SHP77 treated with DMSO at 0.1 percent for 48 hours (cell line): ENCODE data around the gene RAB43.
A peak's percentile ranks its signal among the peaks of the same experiment; 100 is the strongest.

Experiments
- DNase-seq: peaks from one replicate; lab custom pipeline; 2025; lab: John Stamatoyannopoulos, UW

The RAB43 gene

DNA sequence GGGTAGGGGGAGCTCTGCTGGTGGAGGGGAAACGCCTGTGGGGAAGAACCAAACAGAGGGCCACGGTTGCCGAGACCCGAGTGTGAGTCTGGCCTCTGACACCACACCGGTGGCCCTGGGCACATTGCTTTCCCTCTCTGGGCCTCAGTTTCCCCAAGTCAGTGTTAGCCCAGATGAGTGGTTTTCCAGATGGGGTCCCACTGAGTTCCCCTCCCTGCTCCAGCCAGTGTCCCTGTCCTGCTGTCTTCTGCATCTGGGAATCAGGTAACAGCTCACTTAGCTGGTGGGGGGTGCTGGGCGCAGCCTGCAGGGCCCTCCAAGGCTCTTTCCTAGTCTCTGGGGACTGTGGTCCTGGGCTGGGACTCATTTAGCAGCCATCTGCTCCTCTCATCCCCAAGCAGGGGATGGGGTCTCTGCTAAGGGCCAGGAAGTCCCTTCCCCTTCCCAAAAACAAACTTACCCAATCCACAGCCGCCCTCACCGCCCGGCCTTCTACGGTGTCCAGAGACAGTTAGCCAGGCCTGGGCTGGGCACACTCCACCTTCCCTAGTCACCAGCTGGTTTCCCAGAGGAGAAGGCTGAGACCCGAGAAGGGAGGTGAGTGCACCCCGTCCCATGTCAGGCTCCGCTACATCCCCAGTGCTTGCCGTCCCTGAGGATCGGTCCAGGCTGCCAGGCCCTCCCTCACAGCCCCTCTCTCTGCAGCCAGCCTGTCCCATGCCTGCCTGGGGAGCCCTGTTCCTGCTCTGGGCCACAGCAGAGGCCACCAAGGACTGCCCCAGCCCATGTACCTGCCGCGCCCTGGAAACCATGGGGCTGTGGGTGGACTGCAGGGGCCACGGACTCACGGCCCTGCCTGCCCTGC lies 60.3 kb downstream of the RAB43 start:
- DNase-seq, result no peak

DNA sequence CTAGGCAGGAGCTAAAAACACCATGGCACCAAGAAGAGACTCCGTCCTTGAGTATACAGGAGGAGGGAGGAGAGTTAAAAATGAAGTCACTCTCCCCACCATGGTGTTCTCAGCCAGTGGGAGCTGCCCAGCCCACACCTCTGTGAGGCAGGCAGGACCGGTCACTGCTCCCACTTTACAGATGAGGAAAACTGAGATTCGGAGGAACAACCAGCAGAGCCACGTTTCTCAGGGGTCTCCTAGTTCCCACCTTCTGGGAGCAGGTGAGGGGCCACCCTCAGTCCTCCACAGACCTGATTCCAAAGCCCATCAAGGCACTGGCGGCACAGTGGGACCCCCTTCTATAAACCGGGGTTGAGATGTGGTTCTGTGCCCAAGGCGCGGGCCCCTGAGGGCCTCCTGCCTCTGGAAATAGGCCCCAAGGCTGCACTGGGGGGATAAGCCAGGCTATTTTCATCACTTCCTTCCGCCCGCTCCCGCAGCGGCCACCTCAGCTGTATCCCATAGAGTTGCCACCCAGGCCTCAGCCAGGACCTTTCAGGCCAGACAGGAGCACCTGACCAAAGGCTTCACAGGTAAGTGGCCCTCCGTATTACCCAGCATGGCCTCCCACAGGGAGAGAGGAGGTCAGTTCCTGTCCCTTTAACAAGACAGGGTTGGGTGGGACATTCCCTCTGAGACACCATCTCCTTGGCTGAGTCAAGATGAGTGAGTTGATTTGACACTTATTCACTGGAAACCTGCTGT lies 61.2 kb downstream of the RAB43 start, which contains the start of gene GP9:
Gene GP9 (plus strand): TSS at position 504 of the 747 bp plus-strand sequence. CDS start 961 bp downstream, outside the sequence.
- DNase-seq, result no peak

DNA sequence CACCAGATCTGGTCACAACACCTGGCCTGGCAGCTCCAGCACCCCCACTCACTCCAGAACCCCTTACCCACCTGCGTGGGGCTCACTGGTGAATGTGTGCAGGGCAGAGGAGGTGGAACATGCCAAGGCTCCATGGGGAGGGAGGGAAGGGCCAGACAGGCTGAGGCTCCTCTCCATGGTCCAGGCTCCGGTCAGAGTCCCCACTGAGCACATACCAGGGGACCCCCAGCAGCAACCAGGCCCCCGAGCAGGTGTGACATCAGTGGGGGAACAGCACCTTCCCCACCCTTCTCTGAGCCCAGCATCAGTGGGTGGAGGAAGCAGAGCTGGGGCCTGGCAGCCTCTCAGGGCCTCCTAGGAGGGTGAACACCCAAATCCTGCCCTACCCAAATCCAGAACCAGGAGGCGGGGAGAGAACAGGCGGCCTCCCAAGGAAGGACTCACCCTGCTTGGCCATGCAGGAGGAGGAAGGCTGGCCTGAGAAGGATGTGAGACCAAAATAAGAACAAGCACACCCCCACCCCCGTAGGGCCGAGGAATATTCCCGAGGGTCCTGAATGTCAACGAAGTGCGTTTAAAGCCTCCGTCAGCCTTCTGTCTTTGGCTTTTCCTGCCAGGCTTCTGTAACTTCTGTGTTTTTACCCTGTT lies 62.2 kb downstream of the RAB43 start:
- DNase-seq, result no peak

DNA sequence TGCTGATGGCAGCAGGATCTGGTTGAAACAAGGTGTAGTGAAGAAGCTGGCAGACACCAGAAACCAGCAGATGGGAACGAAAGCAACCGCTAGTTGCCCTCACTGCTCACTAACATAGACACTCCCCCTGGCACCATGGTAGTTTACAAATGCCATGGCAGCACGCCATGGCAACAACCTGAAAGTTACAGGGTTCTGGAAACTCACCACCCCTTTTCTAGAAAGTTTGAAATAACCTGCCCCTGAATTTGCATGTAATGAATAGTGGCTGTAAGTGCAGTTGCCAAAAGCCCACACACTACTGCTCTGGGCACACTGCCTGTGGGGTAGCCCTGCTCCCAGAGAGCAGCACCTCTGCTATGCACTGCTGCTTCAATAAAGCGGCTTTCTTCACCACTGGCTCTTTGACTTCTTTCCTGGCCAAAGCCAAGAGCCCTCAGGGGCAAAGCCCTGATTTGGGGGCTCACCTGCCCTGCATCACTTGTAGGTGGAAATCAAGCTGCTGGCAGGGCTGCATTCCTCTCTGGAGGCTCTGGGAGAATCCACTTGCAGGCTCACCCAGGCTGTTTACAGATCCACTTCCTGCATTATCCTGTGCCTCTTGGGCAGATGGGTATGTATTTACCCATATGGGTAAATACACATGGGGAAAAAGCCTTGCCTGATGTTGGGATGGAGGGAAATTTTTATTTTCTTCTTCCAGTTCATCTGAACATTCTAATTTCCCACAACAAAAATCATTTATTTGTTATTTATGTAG lies 63.0 kb downstream of the RAB43 start:
- DNase-seq, result no peak

DNA sequence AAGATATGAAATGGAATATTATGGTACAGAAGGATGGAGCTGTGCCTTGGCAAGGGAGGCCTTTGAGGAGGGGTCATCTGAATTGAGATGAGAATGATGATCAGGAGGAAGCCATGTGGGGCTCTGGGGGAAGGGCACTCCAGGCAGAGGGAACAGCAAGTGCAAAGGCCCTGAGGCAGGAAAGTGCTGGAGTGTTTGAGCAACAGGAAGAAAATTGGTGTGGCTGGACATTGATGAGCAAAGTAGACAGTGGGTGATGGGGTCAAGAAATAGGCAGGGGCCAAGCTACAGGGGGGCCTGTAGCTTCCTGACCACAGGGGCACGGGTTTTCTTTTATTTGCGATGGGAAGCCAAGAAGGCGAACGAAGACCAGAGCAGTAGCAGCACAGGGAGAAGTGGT lies 64.4 kb downstream of the RAB43 start:
- DNase-seq, result no peak

DNA sequence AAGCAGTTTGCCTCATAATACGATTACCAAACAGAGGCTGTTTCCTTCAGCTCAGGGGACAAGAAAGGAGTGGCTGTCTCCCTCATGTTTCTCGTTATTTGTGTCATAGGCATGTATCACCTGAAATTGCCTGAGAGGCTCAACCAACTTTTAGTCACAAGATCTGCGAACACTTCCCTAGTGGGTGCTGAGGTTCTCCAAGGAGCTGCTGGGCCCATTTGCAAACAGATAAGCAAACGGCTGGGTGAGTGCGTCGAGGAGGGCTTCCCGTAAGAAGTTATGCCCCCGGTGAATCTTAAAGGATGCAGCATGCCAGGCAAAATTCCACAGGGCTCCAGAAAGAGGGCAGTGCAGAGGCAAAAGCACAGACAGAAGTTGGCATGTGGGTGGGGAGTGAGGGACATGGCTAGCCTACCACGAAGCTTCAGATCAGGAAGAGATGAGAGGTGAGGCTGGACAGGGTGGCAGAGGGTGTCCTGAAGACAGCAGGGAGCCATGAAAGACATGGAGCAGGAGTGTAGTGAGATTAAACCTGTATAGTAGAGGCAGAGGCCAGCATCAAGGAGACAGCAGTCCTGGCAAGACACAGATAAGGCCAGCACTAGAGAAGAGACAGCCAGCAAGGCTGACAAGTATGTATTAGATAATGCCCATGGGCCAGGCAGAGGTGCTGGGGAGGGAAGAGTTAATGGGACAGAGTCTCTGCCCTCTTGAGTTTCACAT lies 65.0 kb downstream of the RAB43 start:
- no peak for DNase-seq

DNA sequence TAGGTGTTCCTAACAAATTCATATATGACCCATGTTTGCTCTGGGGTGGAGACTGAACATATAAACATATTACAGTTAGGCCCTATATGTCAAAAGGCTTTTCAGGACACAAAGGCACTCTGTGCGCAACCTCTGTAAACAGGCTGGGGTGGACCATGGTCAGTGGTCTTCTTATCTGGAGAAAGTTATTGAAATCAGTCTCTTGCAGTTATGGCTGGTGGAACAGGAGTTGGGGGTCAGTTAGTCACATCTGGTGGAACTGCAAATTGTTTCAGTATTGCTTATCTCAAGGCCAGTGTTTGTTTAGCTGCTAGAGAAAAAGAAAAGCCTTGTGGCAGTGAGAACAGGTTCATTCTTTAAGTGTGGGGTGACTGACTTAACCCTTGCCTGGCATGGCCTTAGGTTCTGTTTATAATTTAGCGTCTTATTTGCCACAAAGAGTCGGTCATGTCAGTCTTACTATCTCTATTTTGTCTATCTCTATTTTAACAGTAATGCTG lies 66.9 kb downstream of the RAB43 start:
- DNase-seq, result no peak

DNA sequence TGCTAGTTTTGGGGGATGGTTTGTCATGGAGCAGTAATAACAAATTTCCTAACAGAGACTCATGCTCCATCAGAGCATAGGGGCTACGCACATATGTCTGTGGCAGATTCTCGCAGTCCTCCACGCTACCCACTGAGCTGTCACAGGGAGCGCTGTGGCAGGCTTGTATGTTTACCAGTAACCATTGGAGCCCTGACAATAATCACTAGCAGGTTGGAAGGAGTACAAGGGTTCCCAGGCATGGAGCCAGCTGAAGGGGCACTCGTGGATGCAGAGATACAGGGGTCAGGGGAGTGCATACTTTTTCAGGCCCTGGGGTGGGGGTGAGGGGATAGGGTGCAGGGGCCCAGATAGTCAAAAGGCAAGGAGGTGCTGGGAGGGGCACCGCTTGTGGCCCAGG lies 68.9 kb downstream of the RAB43 start:
- peak; percentile 26 for DNase-seq

DNA sequence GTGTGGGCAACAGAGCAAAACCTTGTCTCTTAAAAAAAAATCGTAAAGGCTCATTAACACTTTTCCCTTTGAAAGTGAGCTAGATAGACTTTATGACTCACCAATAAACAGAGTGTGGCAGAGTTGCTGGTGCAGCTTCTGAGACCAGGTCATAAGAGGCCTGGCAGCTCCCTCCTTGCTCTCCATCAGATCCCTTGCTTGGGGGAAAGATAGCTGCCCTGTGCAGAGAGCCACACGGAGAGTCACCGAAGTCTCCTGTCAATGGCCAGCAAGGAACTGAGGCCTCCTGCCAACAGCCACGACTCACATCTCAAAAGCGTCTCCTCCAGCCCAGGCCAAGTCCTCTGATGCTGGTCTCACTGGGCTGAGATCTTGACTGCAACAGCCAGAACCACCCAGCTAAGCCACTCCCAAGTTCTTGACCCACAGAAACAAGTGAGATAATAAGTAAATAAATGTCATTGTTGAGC lies 69.7 kb downstream of the RAB43 start:
- no peak for DNase-seq

DNA sequence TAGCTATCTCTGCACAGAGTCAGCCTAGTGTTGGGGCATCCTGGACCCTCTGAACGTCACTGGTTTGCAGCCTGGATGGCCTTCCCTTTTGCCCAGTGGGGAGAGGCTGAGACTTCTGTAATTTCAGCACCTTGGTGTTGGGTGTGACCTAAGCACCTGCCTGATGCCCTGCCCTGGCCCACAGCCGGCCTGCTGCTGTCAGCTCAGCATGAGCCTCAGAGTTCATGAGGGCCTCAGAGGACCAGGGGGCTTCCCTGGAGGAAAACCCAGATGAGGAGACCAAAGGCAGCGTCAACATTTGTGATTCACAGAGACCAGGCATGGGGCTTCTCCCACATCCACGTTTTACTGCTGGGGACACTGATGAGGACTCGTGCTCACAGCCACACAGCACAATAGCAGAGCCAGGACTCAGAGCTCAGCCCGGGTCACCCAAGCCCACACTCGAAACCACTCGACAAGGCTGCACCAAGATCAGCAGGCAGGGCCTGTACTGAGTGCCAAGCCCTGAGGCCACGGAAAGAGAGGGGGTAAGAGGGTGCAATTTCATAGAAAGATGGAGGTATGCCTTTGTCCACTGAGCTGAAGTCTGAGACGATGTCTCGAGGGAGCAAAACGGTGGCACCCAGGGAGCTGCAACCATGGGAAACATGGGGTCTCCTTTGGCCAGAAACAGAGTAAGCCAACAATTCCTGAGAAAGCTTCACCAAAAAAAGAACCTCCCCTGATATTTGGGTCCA lies 70.9 kb downstream of the RAB43 start:
- DNase-seq, result no peak

DNA sequence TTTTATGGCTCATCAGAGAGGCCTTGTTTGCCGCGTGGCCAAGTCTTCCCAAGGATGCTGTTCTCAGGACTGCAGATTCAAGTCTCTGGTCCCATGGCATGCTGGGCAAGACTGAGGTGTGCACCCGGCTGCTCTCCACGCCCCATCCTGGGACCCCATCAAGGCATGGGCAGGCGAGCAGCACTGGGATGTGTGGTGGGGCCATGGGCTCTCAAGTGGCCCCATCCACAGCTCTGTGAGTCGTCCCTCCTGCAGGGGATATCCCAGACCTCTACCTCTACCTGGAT lies 74.1 kb downstream of the RAB43 start:
- no peak for DNase-seq

DNA sequence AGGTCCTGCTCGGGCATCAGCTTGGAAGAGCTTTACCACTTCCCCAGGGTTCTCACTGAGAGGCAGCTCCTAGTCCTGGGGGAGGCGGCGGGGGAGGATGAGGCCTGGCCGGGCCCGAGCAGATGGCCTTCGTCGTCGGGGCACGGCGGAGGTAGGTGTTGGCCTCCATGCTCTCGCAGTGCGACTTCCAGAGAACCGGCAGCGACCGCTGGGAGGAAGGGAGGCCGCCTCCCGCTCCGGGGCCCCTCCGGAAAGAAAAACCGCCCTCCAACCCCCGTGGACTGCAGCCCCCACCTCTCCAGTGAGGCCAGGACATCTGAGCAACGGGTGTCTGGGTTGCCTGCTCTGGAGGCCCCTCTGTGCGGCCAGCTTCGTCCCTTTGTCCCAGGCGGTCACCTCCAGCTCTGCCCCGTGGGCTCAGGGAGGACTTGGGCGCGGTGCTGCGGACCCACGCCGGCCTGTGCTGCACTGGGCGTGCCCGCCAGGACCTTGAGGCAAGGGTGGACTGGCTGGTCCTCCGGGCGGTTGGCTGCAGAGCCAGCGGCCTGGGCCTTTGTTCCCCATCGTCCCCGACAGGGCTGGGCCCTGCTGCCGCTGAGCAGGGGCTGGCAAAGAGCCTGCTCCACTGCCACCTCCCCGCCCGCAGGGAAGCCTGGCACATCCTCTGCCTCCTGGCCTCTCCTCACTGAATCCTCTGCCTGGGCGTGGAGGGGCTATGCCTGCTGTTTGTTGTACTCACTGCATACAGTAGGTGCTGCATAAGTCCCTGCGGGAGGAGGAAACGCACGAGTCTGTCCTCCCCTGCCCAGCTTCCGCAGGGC lies 74.7 kb downstream of the RAB43 start:
- no peak for DNase-seq

DNA sequence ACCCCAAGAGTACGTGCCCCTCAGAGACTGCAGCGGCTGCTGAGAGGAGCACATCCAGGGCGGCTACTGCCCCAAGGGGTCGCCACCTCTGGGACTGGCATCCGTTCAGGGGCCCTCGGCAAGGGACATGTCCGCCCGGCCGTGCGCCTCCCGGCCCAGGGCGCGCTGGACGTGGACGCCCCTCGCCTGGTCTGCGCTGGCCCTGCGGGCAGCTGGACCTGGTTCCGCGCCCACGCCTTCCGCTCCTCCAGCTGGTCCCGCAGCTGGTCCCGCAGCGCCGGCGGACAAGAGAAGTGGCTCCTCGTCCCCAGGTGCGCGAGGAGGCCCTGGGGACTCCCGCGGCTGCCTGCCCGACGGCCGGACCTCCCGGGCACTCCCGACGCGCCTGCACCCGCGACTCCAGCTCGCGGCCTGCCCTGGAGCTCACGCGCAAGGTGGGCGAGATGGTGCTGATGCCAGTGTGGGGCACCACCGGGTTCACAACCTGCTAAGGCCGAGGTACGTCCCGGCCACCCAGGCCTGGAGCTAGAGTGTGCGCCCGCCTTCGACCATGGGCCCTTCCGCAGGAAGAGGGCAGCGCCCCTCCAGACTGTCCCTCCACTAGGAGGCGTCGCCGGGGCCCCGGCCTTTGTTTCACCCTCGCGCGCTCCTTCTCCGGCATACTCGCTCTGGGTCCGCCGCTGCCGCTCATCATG lies 75.4 kb downstream of the RAB43 start:
- no peak for DNase-seq

DNA sequence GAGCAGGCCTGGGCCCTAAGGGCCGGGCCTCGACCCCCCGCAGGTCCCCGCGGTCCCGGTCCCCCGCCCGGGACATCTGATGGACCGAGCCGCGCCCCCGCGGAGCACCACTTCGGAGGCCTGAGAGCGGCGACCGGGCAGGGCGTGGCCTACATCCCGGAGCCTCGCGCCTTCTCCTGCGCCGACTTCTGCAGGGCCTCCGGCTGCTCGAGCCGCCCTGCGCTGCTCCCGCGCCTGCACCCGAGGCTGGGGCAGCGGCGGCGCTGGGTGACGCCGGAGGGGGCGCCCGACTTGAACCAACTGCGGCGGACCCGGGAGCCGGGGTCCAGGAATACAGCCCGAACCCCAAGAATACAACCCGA lies 75.9 kb downstream of the RAB43 start:
- DNase-seq, result no peak

DNA sequence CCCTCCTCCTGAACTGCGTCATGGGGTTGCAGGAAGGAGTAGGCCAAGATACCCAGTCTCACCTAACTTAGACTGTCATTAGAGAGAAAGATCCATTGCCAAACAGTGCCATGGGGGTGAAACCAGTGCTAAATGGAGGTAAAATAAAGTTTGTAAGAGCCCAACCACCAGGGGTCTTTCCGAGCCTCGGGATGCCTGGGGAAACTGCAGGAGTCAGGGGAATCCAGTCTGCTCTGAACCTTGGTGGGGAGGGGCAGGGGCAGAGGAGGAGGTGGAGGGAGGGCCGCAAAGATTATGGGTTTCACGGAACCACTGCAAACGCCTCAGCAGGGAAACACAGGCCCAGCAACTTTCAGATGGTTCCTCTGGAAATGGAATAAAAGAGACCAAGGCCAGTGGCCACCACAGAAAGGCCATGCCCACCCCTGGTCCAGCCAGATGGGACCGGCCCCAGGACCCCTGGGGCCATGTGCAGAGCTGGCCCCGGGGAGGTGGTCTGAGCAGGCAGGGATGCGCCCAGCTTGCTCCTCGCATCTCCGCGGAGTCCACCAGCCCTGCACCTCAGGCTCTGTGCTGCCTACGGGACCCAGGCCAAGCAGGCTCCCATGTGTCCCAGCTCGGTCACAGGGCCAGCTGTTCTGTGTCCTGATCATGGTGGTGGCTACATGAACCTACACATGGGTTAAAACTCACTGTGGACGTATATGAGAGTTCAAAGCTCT lies 80.9 kb downstream of the RAB43 start:
- no peak for DNase-seq

DNA sequence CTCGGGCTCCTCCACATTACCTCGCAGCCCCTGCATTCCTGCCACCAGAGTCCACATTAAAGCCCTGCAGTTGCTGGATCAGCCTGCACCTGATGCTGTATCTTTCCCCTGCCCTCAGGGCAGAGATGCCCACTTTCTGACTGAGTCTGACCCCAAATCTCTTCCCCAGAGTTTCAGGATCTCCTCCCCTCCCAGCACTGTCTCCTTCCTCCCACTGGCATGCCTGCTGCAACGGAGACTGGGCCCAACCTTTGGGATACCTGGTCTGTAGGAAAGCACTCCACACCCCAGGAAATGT lies 81.6 kb downstream of the RAB43 start:
- DNase-seq, result no peak

DNA sequence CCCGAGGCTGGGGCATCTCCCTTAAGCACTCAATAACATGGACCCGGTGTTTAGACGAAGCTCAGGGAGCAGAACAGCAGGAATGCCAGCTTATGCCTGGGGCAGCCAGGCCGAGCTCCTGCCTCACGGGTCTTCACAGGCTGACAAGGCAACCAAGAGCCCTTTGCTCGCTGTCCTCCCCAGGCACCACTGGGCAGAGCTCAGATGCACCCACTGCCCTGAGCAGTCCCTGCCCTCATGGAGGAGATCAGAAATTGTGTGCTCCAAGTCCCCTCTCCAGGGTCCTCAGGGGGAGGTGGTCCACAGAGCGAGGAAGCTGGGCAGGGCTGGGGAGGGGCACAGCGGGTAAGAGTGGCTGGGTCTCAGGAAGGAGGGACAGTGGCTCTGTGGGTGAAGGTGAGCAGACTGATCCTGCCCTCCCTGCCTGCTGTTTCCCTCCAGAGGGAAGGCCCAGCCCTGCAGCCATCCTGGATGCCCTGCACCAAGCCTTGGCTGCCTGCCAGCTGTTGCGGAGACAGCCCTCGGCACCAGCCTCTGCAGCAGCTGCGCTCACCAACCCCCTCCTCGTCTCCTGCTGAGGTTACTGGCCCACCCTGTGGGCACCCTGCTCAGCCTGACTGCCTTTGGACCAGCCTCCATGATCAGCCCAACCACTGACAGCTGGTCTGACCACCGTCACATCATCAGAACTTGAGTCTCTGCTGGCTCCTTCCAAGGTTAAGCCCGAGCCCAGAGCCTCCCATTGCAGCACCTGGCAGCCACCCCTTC lies 82.1 kb downstream of the RAB43 start:
- peak; percentile 71 for DNase-seq
